Caco-2 (cell line): ENCODE measurements around the gene AKAP6. TPM values are rescaled to one million over a fixed set of nuclear protein-coding genes. Genes with fewer than 3 reads are reported as not detected.

Source experiments
- BruUV-seq: library from RNA; stranded (reverse); fragments of 400-500 nt; replicated peaks from 2 replicates; lab custom pipeline; 2021; lab: Mats Ljungman, UMichigan
- CTCF ChIA-PET: fragments of 300-600 bp; sonication (Branson Sonifier 250); formaldehyde crosslinking; loops from one replicate; lab custom pipeline; 2022; ENCODE audit warnings: antibody characterized with exemption; lab: Charles Lee
- POLR2A ChIA-PET: fragments of 300-600 bp; sonication (Branson Sonifier 250); formaldehyde crosslinking; loops from one replicate; lab custom pipeline; 2022; ENCODE audit warnings: antibody characterized with exemption; lab: Charles Lee
- DNase-seq, 2 experiments: peaks; one replicate each; pipeline versions ENCODE4 v3.0.0 to v3.0.0-alpha.2; 2020 to 2022
- H3K27me3 ChIP-seq: replicated peaks from 2 replicates; pipeline ENCODE4 v1.6.0; 2011; ENCODE audit warnings: low read length; ENCODE audit not compliant: control insufficient read depth, insufficient read depth
- H3K36me3 ChIP-seq: 2 replicates; pipeline ENCODE4 v1.5.1; 2011; ENCODE audit warnings: low read length; ENCODE audit not compliant: control insufficient read depth, insufficient read depth
- H3K4me1 ChIP-seq: fragments of 250-450 bp; sonication (Bioruptor Pico); 2 replicates; pipeline ENCODE4 v1.5.1; 2020; ENCODE audit warnings: mild to moderate bottlenecking
- H3K4me3 ChIP-seq: 2 replicates; pipeline ENCODE4 v1.5.1; 2011; ENCODE audit warnings: low read depth, mild to moderate bottlenecking, control low read depth, low read length
- H3K9me3 ChIP-seq: fragments of 250-450 bp; sonication (Bioruptor Pico); 2 replicates; pipeline ENCODE4 v1.5.1; 2020; ENCODE audit warnings: mild to moderate bottlenecking, moderate library complexity
- H3K27ac Mint-ChIP-seq: one replicate; pipeline ENCODE4 v1.8.0; 2022; ENCODE audit warnings: mixed read lengths; ENCODE audit not compliant: unreplicated experiment
- H3K27me3 Mint-ChIP-seq: one replicate; pipeline ENCODE4 v1.8.0; 2022; ENCODE audit warnings: mixed read lengths; ENCODE audit not compliant: insufficient read depth, unreplicated experiment
- H3K36me3 Mint-ChIP-seq: one replicate; pipeline ENCODE4 v1.8.0; 2022; ENCODE audit warnings: mild to moderate bottlenecking, mixed read lengths; ENCODE audit not compliant: insufficient read depth, unreplicated experiment
- H3K4me1 Mint-ChIP-seq: one replicate; pipeline ENCODE4 v1.8.0; 2022; ENCODE audit warnings: low read depth, mixed read lengths; ENCODE audit not compliant: unreplicated experiment
- H3K4me3 Mint-ChIP-seq: one replicate; pipeline ENCODE4 v1.8.0; 2022; ENCODE audit warnings: mild to moderate bottlenecking, moderate library complexity, mixed read lengths; ENCODE audit not compliant: unreplicated experiment
- H3K9me3 Mint-ChIP-seq: one replicate; pipeline ENCODE4 v1.8.0; 2022; ENCODE audit warnings: mixed read lengths; ENCODE audit not compliant: unreplicated experiment
- intact Hi-C: fragments of 100-400 bp; cut with micrococcal nuclease; formaldehyde crosslinking; loops from one replicate; pipeline ENCODE4 v1.10.0; 2022; ENCODE audit not compliant: unreplicated experiment
- total RNA-seq: library from RNA; stranded (reverse); gene quantifications from 2 replicates; pipeline ENCODE4 v1.2.3, GENCODE V29; 2022
- TF ChIP-seq, protein P1 (sequence below), 2 experiments: fragments of 200-600 bp in 1 of 2; IDR thresholded peaks; 1 replicate in 1 of 2; 2 replicates in 1 of 2; pipeline versions ENCODE4 v1.5.1 to v1.8.0; 2011 to 2022; ENCODE audit warnings: antibody characterized with exemption in 1 of 2, control low read depth in 1 of 2, inconsistent platforms in 1 of 2, low read depth in 1 of 2, low read length in 1 of 2, mild to moderate bottlenecking in 1 of 2, moderate library complexity in 1 of 2; ENCODE audit not compliant: insufficient read depth in 1 of 2, severe bottlenecking in 1 of 2, unreplicated experiment in 1 of 2

Gene AKAP6
- total RNA-seq, 1 experiment from 2014 or later, result 3.0 TPM

DNA sequence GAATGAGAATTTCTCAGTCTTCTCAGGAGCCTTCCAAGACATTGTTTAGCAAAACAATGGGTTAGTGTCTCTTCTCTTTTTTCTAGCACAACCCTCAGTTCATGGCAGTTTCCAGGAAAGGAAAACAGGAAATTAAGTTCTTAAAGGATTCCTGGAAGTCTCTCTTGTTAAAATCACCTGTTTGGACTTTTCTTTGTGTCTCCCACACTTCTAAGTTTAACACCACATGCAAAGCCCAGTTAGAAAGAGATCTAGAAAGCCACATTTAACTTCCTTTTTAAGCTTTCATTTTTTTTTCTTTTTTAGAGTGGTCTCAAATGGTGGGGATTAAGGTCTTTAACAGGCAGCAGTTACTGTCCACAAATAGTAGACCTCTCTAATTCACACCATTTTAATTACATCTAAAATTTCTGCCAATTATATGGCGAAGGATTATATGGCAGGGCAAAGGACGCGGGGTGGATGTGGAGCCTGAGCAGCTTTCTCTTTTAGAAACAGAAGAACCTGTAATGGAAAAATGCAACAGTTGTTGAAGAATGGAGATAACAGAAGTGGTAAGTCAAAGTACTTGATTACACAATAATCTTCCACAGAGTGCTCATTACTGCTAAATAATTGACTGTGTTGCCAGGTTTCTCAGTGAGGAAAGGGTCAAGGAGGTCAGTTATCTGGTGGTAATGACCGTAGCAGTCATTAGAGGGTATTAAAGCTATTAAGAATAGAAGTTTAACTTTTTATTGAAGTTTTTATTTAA is 298.6 kb downstream of the AKAP6 start:
- Histone ChIP-seq H3K36me3 (no peaks in the 10 kb centered on the region), H3K4me1 (no peaks in the 10 kb centered on the region), H3K9me3 (no peaks in the 10 kb centered on the region), H3K4me3 (no peak overlapping the region), H3K27me3 (no peaks in the 10 kb centered on the region)
- peaks cover 6% of the 10 kb centered on the region for H3K27me3 Mint-ChIP-seq
- TF ChIP-seq, protein P1, sequence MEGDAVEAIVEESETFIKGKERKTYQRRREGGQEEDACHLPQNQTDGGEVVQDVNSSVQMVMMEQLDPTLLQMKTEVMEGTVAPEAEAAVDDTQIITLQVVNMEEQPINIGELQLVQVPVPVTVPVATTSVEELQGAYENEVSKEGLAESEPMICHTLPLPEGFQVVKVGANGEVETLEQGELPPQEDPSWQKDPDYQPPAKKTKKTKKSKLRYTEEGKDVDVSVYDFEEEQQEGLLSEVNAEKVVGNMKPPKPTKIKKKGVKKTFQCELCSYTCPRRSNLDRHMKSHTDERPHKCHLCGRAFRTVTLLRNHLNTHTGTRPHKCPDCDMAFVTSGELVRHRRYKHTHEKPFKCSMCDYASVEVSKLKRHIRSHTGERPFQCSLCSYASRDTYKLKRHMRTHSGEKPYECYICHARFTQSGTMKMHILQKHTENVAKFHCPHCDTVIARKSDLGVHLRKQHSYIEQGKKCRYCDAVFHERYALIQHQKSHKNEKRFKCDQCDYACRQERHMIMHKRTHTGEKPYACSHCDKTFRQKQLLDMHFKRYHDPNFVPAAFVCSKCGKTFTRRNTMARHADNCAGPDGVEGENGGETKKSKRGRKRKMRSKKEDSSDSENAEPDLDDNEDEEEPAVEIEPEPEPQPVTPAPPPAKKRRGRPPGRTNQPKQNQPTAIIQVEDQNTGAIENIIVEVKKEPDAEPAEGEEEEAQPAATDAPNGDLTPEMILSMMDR (IDR thresholded peaks at IDR 0.05; ENCODE audit: insufficient read depth in 1 of 2, low read depth in 1 of 2, low read length in 1 of 2, severe bottlenecking in 1 of 2, unreplicated experiment in 1 of 2), result no peak
- ChIA-PET POLR2A (no interaction called here), CTCF (no interaction called here)
- peaks cover 10% of the 10 kb centered on the region for H3K9me3 Mint-ChIP-seq
- no peak overlapping the region for H3K4me3 Mint-ChIP-seq
- intact Hi-C loops, result no loop called here
- no peak overlapping the region for H3K27ac Mint-ChIP-seq
- H3K36me3 Mint-ChIP-seq, result no peaks in the 10 kb centered on the region
- no TSS peak for BruUV-seq
- H3K4me1 Mint-ChIP-seq, result no peaks in the 10 kb centered on the region
- DNase-seq, result no peak

DNA sequence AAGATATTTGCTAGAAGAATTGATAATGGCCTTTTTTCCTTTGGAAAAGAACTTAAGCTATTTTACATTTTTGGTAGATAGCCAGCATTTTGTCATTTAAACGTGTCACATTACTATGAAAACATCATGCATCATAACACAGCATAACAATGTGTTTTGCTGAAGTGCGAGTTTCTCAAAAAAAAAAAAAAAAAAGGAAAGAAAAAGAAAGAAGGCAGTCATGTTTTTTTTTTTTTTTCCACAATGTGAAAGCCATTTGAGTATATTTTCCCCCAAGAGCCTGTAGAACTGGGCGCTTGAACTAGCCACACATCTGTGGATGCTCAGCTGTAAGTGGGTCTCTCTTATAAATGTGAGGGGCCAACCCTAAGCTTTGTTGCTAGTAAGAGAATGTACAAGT is 300.1 kb downstream of the AKAP6 start:
- no peaks in the 10 kb centered on the region for H3K27me3 ChIP-seq
- ChIA-PET POLR2A (no interaction called here), CTCF (no interaction called here)
- TF ChIP-seq, protein P1 (IDR thresholded peaks at IDR 0.05; ENCODE audit: insufficient read depth in 1 of 2, low read depth in 1 of 2, low read length in 1 of 2, severe bottlenecking in 1 of 2, unreplicated experiment in 1 of 2), result no peak
- peaks cover 10% of the 10 kb centered on the region for H3K9me3 Mint-ChIP-seq
- H3K36me3 Mint-ChIP-seq, result no peaks in the 10 kb centered on the region
- intact Hi-C loops, result no loop called here
- no peak for DNase-seq
- no TSS peak for BruUV-seq
- H3K4me3 Mint-ChIP-seq, result no peak overlapping the region
- no peak overlapping the region for H3K27ac Mint-ChIP-seq
- H3K27me3 Mint-ChIP-seq, result peaks cover 6% of the 10 kb centered on the region
- no peaks in the 10 kb centered on the region for H3K4me1 Mint-ChIP-seq
- no peaks in the 10 kb centered on the region for H3K9me3 ChIP-seq
- no peaks in the 10 kb centered on the region for H3K36me3 ChIP-seq
- H3K4me3 ChIP-seq, result no peak overlapping the region
- no peaks in the 10 kb centered on the region for H3K4me1 ChIP-seq

DNA sequence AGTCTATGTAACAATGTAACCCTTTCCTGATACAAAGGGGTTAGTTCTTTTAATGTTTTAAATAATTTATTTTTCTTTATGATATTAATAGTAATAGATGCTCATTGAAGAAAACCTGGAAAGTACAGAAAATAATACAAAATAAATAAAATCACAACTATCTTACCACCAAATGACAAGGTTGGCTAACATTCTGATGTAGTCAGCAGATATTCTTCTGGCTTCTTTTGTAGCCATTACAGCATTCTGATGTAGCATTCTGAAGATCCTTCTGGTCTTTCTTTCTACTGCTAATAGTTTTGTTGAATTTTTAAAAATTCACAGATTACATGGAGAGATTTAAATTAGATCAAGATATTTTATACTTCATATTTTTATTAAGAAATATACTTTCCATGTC is 301.6 kb downstream of the AKAP6 start:
- intact Hi-C loops, result no loop called here
- H3K27ac Mint-ChIP-seq, result no peak overlapping the region
- ChIA-PET CTCF (no interaction called here), POLR2A (no interaction called here)
- no peak overlapping the region for H3K4me3 Mint-ChIP-seq
- no peak for DNase-seq
- H3K36me3 Mint-ChIP-seq, result no peaks in the 10 kb centered on the region
- no peak overlapping the region for H3K4me3 ChIP-seq
- H3K4me1 ChIP-seq, result no peaks in the 10 kb centered on the region
- H3K9me3 Mint-ChIP-seq, result peaks cover 10% of the 10 kb centered on the region
- H3K27me3 ChIP-seq, result no peaks in the 10 kb centered on the region
- H3K27me3 Mint-ChIP-seq, result peaks cover 6% of the 10 kb centered on the region
- no peaks in the 10 kb centered on the region for H3K9me3 ChIP-seq
- TF ChIP-seq, protein P1 (IDR thresholded peaks at IDR 0.05; ENCODE audit: insufficient read depth in 1 of 2, low read depth in 1 of 2, low read length in 1 of 2, severe bottlenecking in 1 of 2, unreplicated experiment in 1 of 2), result no peak
- H3K36me3 ChIP-seq, result no peaks in the 10 kb centered on the region
- H3K4me1 Mint-ChIP-seq, result no peaks in the 10 kb centered on the region
- BruUV-seq, result no TSS peak
